MM.1S (cell line): ENCODE results near the gene THOC2.

Experiments
- EZH2phosphoT487 ChIP-seq: fragments of 300-600 bp; sonication (generic); IDR thresholded peaks from 2 replicates; pipeline ENCODE4 v1.6.1; 2018; ENCODE audit warnings: antibody characterized with exemption, low read length
- TF ChIP-seq, protein P1 (sequence below): fragments of 300-600 bp; sonication (generic); IDR thresholded peaks from 2 replicates; pipeline ENCODE4 v1.5.1; 2016; ENCODE audit warnings: antibody characterized with exemption, low read length, mixed read lengths

DNA sequence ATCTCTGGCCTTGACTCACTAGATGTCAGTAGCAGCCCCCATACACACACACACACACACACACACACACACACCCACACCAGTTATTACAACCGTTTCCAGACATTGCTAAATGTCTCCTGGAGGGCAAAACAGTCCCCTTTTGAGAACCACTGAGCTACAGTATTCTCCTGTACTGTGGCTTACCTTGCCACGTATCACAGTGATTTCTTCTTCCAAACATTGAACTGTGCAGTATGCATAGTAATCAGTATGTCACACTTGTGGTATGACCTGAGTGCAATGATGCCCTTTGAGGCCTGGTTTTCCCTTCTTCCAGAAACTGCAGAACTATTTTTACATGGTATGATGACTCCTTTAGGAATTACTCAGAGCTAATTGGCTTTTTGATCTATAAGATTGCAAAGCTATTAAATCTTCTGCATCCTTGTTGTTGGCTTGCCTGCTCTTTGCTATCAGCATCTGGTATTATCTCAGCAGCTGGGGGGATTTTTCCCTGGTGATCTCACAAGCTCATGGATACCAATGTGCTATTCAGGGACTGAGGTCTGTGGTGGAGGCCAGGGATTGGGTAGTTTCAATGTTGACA, 3.6 kb upstream of the THOC2 start:
- TF ChIP-seq, protein P1, sequence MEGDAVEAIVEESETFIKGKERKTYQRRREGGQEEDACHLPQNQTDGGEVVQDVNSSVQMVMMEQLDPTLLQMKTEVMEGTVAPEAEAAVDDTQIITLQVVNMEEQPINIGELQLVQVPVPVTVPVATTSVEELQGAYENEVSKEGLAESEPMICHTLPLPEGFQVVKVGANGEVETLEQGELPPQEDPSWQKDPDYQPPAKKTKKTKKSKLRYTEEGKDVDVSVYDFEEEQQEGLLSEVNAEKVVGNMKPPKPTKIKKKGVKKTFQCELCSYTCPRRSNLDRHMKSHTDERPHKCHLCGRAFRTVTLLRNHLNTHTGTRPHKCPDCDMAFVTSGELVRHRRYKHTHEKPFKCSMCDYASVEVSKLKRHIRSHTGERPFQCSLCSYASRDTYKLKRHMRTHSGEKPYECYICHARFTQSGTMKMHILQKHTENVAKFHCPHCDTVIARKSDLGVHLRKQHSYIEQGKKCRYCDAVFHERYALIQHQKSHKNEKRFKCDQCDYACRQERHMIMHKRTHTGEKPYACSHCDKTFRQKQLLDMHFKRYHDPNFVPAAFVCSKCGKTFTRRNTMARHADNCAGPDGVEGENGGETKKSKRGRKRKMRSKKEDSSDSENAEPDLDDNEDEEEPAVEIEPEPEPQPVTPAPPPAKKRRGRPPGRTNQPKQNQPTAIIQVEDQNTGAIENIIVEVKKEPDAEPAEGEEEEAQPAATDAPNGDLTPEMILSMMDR = no peak
- TF ChIP-seq EZH2phosphoT487 = no peak
